NCI-H1436 treated with DMSO at 0.1 percent for 48 hours (cell line): ENCODE results near the gene BLID.

Source experiments
- DNase-seq: peaks from one replicate; lab custom pipeline; 2025; lab: John Stamatoyannopoulos, UW

BLID gene

GRCh38 chr11:122076512-122077120 is 39.4 kb downstream of the BLID start:
- no peak for DNase-seq

- no peak for DNase-seq
Observed at GRCh38 chr11:122075016-122075415, 41.0 kb downstream of the BLID start.

DNA sequence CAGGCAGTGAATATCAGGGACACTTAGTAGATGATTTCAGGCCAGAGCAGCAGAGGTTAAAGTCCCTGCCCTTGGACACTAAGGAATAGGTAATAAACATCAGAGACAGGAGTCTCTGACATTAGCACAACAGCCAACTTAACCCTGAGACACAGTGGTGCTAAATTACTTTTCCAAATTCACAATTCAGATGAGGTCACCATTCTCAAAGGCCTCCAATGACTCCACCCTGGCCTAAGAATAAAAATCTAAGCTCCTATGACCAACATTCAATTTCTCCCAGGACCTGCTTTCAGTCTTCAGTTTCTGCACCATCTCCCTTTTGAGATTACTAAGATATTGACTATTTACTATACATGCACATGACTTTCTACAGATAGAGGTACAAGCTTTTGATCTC is 42.0 kb downstream of the BLID start:
- no peak for DNase-seq

GRCh38 chr11:122071709-122072202 is 44.3 kb downstream of the BLID start:
- no peak for DNase-seq

DNA sequence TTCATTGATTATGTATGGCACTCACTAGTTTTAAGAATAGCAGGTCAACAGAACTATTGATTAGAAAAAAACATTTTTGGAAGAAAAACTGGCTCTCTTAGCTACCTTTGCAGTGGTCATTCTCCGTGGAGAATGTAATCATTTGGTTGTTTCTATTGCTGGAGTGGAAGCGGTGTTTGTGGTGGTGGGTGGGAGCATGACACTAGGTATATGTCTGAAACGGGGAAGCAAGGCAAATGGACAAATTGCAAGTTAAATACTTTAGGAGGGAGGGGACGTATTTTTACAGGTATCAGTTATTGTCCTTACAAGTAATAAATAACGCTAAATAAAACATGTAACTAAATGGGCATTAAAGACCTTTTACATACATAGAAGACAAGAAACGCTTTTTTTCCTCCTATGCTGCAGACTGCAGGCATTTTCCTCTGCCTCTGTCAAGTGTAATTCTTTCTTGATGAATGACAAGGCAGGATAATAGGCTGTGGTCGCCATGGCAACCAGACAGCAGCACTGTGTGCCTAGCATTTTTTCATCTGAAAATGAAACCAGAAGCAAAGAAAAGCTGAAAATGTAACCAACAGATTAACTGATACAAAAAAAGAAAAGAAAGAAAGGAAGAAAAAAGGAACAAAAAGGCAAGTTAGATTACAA is 46.2 kb downstream of the BLID start:
- DNase-seq = no peak

DNA sequence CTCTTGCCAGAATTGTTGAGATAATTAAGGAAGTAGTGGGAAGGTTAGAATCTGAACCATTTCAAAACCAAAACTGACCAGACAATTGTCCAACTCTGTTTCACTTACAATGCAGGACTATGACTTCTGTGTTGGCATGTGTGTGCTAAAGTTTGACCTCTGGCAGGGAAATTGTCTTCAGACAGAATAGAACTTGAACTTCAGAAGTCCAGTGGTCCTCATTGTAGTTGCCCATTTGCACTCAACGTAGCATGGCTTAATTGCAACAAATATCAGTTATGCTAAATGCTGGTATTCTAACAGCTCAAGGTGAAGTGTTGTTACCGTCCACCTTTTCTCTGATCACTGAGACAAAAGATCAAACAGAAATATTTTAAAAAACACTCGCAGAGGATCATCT is 47.2 kb downstream of the BLID start:
- DNase-seq = no peak

GRCh38 chr11:122068141-122068540 is 47.9 kb downstream of the BLID start:
- no peak for DNase-seq
